Activated CD4-positive, alpha-beta T cell treated with anti-CD3 and anti-CD28 coated beads, Interleukin-2, Interleukin-4, amounts not matched to agents 100 ng/mL and 50 ng/mL, durations not matched to agents 16 hours and 8 hours (primary cell): Measurements from ENCODE around the gene PPP4C.

Source experiments
- DNase-seq: peaks from one replicate; pipeline ENCODE4 v3.0.0-alpha.2; 2020; ENCODE audit warnings: low spot score

PPP4C gene

DNA sequence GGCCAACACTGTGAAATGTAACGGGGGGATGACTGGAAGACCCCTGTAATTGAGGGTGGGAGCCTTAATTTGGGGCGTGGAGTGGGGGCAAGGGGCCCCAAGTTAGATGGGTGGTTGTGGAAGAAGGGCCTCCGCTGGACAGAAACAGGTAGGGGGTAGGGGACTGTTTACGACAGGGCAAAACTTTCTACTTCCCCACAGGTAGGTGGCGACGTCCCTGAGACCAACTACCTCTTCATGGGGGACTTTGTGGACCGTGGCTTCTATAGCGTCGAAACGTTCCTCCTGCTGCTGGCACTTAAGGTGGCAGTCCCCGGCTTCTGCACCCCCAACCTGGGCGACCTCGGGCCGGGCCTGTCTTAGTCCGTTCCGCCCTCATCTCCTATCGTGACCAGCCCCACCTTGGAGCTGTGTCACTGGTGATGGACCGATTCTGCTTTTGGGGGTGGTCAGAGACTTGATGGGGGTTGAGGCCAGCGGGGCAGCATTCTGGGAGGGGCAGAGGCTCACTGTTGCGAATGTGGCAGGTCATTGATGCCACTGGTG lies 6.8 kb downstream of the PPP4C start:
- no peak for DNase-seq

DNA sequence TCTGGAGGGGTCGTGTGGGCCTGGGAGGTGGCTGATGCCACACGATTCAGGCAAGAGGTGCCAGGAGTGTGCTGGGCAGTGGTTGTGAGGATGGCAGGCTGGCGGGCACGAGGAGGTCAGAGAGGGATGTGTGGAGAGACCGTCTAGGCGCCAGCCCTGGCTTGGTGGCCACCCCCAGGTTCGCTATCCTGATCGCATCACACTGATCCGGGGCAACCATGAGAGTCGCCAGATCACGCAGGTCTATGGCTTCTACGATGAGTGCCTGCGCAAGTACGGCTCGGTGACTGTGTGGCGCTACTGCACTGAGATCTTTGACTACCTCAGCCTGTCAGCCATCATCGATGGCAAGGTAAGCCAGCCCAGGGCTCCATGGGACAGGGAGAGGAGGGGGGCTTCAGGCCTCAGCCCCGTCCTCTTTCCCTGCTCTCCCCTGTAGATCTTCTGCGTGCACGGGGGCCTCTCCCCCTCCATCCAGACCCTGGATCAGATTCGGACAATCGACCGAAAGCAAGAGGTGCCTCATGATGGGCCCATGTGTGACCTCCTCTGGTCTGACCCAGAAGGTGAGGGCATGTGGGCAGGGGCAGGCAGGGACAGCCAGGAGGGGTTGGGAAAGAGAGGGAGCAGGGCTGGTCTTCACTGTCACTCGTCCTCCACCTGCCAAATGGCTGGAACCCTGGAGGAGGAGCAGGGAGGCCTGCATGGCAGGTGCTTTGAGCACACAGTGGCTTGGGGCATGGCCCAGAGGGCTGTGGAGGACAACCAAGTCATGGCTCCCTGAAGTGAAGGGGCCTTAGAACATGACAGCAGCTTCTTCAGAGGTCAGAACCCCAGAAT lies 7.6 kb downstream of the PPP4C start:
- no peak for DNase-seq

DNA sequence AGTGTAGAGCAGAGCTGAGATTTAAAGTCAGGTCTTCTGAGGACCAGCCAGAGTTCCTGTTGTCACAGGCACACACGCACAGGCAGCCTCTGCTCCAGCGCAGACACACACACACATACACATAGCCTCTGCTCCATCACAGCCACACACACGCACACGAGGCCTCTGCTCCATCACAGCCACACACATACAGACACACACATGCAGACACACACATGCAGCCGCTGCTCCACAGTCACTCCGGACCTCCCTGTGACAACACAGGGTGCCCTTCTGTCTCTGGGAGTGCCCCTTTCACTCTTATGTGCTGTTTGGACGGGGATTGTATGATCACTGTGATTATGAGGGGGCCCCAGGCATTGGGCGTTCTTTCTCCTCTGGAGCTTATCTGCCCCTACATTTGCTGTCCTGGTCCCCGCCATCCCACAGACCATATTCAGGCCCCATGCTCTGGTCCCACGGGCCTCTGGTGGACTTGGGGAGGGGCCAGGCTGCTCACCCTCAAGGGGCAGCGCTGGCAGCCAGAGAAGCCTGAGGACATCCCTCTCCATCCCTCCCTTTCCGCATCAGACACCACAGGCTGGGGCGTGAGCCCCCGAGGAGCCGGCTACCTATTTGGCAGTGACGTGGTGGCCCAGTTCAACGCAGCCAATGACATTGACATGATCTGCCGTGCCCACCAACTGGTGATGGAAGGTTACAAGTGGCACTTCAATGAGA lies 8.5 kb downstream of the PPP4C start:
- no peak for DNase-seq

DNA sequence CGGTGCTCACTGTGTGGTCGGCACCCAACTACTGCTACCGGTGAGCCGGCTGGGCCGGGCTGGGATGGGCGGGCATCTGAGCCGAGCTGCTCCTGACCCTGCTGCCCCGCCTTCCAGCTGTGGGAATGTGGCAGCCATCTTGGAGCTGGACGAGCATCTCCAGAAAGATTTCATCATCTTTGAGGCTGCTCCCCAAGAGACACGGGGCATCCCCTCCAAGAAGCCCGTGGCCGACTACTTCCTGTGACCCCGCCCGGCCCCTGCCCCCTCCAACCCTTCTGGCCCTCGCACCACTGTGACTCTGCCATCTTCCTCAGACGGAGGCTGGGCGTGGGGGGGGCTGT lies 9.0 kb downstream of the PPP4C start:
- no peak for DNase-seq

DNA sequence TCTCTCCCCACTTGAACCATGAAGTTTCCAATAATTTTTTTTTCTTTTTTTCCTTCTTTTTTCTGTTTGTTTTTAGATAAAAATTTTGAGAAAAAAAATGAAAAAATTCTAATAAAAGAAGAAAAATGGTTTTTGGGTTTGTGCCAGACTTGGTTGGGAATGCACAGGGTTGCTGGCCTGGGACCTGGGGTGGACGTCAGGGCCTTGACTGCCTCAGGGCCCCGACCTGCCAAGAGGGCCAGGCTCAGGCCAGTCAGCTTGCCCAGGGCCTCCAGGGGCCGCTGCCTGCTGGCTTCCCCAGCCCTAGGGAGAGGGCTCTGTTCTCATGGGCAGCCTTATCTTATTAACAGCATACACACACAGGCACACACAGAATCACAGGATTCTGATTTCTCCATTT lies 9.5 kb downstream of the PPP4C start:
- no peak for DNase-seq

DNA sequence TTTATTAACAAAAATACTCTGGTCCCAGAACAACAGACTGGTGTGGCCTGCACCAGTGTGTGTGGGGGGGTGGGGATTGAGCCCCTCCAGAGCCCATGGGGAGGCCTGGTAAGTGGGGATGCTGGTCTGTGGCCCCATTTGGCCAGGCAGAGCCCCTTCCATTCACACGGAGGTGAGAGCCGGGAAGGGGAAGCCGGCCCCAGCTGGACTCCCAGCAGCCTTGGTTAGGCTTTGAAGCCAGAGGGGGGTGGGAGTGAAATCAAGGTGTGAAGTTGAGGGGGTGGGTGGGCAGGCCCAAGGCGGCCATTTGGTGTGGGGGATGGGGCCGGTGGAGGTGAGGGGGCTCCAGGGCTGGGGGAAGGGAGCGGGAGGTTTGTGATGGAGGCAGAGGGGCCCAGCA lies 10.0 kb downstream of the PPP4C start:
- DNase-seq: no peak

DNA sequence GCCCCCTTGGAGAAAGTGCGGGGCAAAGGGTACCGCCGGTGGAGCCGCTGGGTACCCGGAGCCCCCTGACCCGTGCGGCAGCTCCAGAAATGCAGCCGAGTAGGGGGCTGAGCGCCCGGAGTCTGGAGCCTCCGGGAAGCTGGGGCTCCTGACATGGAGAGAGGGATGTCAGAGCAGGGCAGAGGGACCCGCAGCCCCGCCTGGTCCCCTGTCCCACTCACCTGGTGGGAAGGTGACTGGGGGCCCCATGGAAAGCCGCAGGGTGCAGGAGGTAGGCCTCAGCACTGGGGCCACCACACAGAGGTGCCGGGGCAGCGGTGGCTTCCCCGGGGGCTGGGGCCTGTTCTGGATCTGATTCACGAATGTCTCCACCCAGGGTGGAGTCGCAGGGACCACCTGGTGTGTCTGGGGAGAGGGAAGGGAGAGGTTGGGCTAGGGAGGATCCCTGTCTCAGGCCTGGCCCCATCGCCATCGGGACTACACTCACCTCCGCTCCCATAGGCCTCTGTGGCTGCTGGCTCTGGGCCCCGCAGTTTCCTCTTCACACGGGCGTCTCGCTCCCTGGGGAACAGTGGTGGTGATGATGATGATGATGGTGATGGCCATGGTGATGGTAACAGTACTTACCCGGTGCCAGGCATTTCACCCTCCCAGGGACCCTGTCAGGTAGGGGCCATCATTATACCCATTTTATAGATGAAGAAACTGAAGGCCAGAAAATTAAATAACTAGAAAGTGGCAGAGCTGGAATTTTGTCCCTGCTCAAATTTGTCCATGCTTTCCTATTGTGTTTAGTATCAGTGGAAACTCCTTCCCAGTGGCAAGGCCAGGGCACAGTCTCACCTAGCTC lies 10.7 kb downstream of the PPP4C start:
- DNase-seq: no peak

DNA sequence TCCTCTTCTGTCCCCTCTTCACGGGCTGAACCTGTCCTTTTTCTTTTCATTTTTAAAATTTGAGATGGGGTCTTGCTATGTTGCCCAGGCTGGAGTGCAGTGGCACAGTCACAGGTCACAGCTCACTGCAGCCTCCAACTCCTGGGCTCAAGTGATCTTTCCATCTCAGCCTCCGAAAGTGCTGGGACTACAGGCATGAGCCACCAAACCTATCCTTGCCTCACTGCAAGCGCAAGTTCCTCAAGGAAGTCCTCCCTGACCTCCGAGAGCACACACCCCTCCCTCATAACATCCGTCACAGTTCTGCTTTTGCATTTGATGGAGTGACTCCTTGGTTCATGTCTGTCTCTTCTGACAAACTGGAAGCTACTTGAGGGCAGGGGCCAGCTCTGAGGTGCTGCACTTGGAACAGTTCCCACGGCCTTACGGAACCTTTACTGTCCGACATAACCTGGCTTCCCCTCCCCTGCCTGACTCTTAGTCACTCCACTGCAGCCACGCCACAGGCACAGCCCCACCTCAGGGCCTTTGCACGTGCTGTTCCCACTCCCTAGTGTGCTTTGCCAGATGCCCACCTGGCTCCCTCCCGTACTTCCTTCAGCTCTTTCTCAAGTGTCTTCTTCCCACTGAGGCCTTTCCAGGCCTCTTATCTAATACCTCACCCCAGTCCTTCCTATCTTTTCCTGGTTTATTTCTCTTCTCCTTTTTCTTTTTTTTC lies 11.5 kb downstream of the PPP4C start:
- DNase-seq: no peak

DNA sequence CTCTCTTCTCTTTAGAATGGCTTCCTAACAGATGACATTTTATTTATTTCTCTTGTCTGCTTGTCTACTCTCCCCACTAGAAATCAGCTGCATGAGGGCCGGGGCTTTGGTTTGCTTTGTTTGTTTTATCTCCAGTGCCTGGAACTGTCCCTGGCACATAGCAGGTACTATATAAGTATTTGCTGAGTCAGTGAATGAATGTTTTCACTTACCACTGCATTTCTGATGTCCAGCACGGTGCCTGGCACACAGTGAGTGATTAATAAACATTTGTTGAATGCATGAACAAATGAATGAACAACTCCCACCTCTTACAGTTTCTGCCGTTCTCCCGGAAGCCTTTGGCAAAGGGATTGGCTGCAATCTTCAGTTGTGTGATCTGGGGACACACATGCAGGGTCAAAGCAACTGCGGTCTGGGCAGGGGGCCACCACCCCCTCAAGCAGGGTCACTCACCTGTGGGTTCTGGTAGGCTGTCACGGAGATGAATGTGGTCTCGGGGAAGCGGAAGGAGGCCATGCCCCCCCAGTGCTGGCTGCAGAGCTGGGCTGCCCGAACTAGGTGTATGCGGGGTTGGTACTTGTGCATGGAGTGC lies 12.5 kb downstream of the PPP4C start:
- DNase-seq: no peak

DNA sequence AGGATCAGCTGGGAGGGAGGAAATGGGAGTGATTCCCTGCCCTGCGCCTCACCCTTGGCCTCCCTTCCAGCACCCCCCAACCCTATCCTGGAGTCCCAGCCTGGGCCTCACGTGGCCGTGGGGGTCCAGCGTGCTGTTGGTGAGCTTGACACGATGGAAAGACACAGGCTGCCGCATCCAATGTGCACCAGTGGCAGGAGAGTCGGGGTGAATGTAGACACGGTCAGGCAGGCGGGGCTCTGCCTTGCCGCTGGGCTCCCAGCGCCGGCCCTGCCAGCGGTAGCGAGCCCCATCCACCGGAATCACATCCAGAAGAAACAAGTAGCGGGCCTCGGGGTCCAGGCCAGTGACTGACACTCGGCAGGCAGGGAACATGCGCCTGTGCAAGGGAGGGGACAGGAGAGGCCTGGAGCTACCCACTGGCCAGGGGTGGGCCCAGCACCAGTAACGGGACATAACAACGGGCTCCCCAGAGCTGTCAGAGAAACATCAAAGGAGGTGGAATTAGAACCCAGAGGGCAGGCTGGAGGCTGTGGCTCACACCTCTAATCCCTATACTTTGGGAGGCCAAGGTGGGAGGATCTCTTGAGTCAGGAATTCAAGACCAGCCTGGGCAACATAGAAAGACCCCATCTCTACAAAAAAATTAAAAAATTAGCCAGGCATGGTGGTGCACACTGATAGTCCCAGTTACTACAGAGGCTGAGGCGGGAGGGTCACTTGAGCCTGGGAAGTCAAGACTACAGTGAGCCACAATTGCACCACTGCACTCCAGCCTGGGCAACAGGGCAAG lies 13.2 kb downstream of the PPP4C start:
- DNase-seq: no peak

DNA sequence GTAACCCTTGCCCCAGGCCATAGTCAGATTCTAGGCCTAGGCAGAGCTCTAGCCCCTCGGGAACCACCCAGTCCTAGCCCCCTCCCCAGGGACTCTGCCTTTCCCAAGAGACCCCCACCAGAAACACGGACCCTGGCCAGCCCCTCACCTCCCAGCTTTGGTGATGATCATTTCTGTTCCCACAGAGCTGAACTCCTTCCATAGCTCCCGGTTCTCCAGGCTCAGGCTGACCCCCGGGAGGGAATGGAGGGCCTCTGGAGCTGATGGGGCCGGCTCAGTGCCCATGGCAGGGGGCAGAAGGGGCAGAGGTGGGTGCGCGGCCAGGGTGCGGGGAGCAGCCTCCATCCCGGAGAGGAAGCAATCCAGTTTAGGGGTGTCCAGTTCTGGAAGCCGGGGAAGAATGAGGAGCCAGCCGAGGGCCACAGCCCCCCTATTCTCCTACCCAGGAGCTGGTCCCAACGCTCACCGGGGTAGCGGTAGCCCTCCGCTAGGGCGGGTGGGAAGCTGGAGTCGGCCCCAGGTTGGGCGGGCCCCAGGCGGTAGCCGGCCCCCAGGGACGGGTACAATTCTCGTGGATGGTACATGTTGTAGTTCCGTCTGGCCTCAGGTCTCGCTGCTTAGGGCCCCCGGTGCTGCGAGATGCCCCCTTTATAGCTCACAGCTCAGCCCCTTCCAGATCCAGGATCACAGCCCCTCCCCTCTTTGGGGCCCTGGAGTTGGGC lies 15.0 kb downstream of the PPP4C start:
- DNase-seq: no peak

DNA sequence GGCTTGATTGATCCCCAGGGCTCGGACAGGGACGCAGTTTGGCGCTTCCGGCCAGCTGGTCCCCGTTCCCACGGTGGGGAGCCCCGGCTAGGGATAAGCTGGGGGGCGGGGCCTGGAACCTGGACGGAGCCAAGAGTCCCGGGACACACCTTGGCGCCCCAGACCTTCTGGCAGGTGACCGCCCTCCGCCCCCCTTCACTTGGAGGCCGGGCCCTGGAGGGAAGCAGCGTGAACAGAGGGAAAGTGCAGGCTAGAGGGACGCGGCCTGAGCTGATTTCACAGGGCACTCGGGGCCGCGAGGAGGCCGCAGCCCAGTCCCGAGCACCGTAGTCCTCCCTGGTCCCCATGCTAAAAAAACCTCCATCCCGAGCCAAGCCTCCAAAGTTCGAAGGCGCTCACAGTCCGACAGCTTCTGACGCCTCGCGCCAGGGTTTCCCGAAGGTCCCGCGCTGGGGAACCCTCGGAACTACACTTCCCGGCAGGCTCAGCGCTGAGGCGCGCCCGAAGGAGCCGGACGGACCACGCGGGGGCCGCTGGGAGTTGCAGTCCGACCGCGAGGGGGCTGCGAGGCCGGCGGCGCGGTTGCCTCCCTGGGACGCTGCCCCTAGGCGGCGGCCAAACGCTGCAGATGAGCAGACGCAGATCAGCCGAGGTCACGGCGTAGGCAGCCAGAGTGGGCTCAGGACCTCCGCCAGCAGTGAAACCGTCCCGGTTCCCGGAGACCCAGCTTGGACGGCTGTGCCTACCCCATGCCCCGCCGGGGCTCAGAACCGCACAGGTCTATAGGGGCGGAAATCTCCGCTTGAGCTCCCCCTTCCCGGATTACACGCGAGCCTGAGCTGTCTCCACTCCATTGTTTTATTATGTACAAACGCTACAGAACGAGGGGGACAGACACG lies 15.9 kb downstream of the PPP4C start, which contains the start of gene TBX6:
TBX6 (minus strand) TSS at position 451 of the 899 bp plus-strand sequence. CDS start 731 bp downstream, outside the sequence.
- DNase-seq: peak; percentile 96

DNA sequence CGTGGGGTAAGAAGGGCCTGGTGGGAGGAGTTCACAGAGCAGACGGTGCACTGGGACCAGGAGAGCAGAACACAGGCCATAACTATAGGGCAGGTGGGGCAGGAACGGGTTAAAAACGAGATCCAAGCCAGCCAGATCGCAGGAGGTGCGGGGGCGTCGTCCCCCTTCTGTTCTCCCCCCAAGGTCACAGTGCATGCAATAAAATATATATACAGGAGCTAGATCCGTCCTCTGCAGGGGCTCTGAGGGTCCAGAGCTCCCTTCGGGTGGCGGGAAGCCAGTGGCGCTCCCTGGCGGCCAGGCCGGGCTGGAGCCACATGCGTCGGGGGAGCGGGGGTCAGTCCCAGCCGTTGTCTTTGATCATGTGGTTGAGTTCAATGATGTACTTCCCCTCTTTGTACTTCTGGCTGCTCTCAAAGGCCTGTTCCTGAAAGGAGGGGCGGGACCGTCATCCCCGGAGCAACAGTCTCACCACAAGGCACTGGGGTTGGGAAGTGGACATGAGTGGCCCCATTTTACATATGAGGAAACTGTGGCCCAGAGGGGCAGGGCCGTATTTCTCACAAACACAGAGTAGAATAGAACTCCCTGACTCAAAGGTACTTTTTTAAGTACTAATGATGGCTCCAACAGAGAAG lies 16.7 kb downstream of the PPP4C start:
- DNase-seq: peak; percentile 88

DNA sequence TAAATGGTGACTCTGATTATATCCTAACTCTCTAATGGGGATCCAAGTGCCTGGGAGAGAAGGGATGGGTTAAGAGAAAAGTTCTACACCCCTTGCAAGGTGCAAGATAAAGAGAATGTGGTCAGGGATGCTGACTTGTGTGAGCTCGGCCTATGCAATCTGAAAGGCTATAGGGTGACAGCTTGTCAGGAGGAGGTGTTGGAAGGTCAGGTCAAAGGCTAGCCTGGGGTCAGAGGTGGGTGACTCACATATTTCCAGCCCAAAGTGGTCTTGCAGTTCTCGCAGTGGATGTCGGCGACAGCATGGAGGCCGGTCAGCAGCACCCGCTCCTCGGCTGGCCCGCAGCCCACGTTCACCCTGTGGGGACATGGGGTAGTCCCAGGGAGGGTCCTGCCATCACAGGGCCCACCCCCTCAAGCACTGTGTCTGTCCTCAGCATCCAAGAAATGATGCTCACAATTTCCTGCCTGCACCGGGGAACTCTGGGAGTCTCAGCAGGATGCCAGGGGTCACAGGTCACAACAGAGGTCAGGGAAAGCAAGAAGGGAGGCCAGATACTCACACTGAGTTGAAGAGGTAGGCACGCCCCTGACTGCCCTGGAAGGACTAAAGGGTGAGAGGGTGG lies 18.9 kb downstream of the PPP4C start:
- DNase-seq: no peak

DNA sequence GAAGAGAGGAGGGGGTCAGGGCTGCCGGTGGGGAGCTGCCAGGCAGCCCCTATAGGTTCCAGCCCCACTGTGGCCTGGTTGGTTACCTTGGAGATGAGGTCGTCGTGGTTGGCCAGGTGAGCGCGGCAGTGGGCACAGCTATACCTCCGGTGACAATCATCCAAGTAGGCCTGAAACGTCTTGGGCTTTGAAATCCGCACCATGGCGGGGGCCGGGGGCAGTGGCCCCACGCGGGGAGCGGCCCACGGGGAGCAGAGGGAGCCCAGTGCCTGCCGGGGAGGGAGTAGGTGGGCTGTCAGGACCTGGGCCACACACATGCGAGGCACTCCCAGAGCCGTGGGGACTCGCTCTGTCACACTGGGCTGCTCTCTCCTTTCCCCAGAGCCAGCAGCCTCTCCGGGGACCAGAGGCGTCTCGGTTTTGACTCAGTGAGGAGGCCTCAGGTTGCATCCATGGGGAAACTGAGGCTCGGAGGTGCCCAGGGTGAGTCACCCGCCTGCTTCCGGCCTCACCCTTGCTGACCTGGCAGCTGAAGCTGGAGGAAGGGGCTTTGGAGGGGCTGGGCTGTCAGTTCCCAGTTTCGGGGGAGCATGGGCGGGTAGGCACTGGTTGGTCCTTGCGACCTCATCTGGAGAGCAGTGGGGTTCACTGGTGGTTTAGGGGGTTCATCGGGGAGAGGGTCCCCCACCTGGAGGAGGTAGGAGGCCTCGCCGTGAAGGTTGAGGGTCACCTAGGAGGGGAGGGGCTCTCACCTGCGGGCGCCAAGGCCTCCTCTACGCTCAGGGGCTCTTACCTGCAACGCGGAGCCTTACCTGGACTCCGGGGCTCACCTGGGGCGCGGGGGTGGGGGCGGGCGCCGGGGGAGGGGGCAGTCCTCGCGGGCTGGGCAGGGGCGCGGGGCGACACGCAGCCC lies 19.6 kb downstream of the PPP4C start:
- no peak for DNase-seq

DNA sequence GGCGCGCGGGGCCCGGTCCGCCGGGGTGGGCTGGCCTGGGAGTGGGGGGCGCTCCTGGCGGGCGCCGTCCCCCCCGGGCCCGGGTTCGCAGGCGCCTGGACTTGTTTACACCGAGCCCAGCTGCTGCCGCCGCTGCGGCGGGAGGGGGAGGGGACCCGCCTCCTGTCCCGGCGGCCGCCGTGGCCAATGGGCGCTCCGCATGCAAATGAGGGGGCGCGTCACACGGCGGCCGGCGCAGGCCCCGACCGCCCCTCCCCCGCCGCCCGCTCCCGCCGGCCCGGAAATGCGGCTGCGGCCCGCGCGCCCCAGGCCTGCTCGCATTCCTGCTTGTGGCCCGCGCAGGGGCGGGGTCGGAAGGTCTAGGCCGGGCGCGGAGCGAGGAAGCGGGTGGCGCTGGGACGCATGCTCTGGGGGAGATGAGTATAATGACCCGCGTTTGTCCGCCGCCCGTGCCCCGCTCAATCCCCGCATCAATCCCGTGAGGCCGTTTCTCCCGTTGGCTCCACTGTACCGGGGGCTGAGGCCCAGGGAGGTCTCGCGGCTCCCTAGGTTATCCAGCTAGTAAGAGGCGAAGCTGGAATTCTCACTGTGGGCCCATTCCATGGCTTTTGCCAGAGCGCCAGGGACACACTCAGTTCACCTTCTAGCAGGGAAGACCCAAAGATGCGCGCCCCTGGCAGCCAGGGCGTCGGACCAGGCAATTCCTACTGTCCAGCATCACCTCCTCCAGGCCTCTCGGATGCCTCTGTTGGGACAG lies 20.5 kb downstream of the PPP4C start, which contains the start of gene YPEL3:
YPEL3 (minus strand) TSS at position 109 of the 757 bp plus-strand sequence. CDS start 731 bp downstream, outside the sequence.
- DNase-seq: peak; percentile 86
